Ureter (tissue), 1 donor: Measurements from ENCODE around the gene SLC25A13. TPM values are rescaled to one million over a fixed set of nuclear protein-coding genes. Genes with fewer than 3 reads are reported as not detected.

Experiments
- DNase-seq: peaks from one replicate; pipeline ENCODE4 v3.0.0-alpha.2; 2020; ENCODE audit warnings: low spot score
- total RNA-seq: library from RNA; stranded (reverse); gene quantifications from one replicate; pipeline ENCODE4 v1.2.4, GENCODE V29; 2023
- donor health status: DM: yes; HTN: yes; CAD: no.

The SLC25A13 gene
- total RNA-seq, 1 donor from 2014 or later, result 40.6 TPM

DNA sequence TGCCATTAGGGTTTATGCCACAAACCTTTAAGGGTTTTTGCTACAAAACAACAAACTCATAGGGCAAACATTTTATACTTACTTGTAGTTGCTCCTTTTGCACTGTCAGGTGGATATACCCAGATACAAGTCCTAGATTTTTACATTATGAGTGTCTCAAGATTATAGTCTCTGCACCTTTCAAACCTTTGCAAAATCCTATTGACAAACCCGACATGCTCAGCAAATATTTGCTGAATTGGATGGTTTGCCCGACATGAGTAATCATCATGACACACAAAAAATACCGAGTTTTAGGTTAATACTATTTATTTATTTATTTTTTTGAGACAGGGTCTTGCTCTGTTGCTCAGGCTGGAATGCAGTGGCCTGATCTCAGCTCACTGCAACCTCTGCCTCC is 117.3 kb downstream of the SLC25A13 start:
- no peak for DNase-seq

DNA sequence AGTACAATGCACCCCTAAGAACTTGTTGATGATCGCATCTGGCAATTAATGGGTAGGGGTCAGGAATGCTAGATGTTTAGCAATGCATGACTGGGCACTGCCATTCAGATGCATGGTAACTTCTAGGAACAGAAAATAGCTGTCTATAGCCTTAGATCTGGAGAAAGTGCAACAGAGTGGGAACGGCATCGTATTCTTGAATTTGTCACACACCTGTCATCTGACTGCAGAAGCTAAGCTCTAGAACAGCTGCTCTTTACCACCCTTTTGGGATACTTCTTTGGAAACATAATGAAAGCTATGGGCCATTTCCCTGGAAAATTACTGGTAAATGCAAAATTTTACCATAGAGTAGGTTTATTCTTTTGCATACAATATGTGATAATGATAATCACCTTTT is 118.1 kb downstream of the SLC25A13 start:
- DNase-seq, result no peak

DNA sequence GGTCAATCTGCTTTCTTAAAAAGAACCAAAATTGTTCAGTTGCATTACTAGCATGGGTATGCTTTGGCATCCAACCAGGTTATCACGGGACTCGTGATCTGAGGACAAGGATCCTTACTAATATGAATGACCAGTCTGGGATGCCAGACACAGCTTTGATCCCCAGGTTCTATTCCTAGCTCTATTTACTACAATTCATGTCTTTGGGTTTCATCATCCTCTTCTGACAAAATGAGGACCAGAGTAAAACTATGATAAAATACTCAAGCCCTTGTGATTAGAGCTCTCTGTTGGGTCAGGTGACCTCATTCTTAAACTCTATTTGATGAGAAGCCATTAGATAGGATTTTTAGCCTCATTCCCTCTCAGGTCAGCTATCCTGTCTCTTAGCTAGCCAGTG is 119.8 kb downstream of the SLC25A13 start:
- DNase-seq, result no peak

DNA sequence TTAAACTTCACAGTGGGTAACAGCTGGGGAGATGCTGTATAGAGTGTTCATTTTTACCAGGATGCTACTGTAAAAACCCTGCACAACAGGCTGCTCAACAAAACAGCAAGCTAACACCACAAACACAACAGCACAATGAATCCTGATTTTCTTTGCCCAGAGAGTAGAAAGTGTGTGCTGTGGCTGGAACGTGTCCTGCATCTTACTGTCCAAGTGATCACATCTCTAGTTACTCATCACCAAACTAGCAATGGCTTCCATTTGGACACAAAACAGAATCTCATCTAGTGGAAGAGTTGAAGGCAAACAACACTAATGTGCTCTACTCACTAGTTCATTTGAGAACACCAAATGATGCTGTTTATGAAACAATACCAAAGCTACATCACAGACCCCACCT is 121.2 kb downstream of the SLC25A13 start:
- no peak for DNase-seq

DNA sequence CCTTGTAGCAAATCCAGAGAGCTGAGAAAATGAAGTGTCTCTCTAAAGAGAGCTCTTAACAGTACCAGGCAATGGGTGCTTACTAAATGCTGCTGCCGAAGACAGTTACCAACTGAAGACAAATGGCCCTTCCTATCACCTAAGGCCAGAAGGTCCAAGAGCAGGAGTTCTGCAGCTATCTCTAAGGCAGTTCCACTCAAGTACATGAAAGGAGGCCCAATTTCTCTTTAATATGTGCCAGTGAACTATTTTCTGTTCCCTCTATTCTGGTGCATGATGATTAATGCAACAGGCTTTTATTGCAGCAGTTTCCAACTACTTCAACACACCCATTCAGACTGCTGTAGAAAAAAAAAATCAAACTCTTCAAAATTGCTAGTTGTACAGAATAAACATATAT is 122.5 kb downstream of the SLC25A13 start:
- no peak for DNase-seq

DNA sequence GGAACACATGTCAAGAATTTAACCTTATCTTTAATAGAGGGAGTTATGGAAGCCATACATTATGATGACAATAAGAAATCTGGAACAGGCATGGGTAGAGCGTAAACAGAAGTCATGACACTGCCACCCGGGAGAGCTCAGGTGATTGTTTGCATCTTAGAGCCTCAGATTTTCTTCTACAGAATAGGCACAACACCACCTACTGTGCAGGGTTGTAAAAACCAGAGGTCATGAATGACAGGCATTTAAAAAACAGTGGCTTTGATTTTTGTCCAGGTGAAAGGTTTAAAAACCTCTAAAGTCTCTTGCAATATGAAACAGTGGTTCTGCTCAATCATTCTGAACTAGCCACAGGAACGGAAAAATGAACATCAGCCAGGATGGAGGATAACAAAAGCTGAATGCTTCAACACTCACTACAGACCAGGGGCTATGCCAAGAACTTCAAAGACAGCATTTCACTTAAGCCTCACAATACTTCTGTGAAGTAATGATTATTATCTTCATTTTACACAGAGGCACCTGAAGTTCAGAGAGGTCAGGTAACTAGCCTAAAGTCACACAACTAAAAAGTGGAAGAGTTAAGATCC is 123.8 kb downstream of the SLC25A13 start:
- DNase-seq, result no peak

DNA sequence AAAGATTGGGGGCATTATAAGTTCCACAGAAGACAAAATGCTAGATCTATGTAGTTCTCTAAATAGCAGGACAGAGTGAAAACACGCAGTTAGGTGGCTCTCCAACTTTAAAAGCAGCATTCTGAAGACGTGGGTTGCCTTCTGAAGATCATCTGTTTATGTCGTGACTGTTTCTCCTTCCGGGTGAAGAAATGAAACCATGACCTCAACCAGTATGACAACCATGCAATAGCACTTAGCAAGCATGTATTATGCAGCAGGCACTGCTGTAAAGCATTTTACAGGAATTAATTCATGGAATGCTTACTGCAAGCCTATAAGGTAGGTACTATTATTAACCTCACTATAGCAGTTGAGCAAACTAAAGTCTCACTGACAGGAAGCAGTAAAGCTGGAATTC is 125.2 kb downstream of the SLC25A13 start:
- DNase-seq, result no peak

DNA sequence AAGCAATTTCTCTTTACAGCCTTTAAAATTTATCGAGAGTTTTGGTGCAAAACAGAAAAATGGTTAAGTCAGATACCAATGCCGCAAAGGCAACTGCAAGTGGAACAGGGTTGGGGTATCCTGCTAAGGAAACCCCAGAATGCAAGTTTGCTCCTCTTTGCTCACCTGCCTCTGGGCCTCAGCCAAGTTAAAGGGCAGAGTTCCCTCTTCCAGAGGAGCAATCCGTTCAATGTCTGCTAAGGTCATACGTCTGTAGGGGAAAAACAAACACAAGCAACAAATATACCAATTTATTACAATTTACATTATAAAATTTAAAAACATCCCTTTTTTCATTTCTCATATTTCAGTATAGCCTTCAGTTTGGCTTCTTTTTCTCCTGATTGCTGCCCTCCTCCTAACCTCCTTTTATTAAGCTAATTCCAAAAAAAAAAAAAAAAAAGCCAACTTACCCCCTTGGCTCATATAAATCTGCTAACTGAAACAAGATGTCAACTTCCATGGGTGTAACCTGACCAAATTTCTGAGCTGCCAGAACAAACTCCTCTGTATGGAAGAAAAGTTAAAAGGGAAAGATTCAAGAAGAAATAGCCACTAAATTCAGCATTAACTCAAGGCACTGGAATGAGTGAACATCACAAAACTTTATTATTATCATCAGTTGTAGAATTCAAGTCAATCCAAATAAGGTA is 132.6 kb downstream of the SLC25A13 start:
- DNase-seq, result no peak

DNA sequence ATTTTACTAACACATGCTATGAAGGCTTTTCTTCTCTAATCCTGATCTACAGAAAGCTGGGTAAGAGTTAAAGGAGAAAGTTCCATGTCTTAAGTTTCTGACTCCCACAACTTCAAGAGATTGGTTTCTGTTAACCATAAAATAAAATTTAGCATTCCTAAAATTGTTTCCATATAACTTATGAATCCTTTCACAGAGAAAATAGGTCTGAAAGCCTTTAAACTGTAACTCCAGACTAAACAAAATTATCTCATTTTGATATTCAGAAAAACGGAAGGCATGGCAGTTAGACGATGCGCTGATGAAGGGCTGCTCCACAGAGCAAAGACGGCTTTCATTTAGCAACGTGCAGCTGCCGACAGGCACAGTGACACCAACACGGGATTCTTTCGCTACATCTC is 133.3 kb downstream of the SLC25A13 start:
- no peak for DNase-seq

DNA sequence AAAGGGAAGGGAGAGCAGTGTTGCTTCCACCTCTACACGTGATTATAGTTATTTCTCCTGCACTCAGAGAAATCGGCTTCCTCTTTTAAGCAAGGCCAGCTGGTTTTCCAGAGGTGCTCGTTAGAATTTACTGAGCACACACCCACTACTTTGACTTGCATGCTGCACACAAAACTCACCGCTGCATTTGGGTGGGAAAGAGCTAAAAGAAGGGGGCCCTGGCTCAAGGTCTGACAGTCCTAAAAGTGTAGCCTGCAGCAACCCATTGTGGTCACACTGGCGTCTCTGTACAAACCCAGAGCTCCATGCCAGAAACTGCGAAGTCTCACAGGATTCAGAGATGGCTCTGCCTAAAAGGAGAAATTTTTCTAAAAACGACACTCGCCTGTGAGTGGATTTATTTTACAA is 133.7 kb downstream of the SLC25A13 start:
- DNase-seq, result no peak

DNA sequence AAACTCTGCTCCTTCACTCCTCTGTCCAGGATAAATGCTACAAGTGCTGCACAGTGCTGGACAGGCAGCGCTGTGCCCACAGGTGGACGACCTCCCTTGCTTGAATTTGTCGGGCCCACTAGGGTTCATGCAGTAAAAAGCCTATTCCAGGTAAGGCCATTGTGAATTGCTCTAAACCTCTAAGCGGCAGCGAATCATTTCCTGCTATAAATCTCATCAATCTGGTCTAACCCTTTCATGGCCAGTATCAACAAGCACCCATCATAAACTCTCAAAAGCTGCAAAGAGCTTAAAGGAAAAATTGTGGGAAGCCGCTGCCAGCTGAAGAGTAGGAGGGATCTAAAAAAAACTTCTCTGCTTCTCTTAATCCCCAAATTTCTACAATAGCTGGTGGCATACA is 134.2 kb downstream of the SLC25A13 start:
- DNase-seq, result no peak

DNA sequence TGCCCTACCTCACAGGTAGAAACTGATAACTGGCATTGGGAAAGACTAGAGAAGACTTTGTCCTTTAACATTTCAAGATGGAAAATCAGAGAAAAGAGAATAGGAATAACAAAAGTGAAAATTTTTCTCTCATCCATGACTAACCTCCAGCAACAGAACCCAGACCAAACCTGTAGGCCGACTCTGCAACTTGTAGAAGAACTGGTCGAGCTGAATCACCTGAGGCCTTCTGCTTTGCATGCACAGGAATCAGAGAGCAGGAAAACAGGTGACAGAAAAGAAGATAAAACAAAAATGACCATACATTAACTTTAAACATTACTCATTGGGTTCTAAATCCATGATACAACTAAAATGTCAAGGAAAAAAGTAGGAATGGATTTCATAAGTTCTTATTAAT is 137.1 kb downstream of the SLC25A13 start:
- no peak for DNase-seq

DNA sequence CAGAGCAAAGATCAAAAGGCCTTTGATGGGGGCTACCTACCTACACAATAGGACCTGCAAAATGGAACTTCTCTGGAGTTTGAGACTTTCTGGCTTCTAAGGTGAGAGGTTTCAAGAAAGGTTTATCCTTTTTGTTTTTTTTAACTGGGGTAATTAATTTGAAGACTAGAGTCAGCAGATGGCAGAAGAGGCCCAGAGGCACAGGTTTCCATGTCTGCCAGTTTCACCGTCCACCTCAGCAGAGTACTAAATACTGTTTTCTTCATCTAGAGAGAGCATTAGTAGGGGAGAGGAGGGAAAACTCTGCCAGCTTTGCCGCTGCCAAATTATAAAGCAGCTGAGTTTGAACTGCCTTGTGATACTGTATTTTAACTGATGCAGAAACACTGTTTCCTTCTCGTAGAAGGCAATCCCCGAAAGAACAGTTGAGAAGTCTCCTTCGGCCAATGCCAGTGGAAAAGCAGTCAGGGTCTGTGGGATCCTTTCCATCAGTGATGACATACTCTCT is 138.7 kb downstream of the SLC25A13 start:
- no peak for DNase-seq

DNA sequence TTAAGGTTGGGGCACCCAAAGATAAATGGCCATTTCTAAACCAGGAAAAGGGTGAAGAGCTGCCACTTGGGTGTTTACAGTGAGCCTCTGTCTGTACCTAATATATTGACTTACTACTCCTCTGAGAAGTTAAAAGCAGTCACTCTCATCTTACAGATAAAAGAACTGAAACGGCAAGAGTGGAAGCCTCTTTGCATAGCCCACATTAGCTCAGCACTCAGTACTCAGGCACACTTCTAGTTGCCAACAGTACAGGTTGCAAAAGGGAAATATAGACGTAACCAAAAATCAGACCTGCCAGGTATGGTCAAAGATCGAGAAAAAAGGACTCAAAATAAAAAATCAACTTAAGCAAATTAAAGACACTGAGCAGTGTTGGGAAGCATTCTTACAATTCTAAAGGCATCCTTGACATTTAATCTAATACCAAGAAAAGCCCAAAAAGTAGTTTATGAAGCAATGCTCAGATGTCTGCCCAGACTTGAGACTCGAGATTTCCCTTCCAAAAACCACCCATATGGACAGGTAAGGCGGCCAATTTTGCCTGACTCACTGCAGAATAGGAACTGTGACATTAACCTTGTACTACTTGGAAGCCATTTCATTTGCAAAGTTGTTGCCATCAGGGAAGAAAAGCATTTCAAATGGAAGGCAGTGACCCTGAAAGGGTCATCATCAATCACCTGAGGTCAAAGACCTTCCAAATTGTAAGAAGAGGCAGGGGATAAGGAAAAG is 139.3 kb downstream of the SLC25A13 start:
- DNase-seq, result no peak

DNA sequence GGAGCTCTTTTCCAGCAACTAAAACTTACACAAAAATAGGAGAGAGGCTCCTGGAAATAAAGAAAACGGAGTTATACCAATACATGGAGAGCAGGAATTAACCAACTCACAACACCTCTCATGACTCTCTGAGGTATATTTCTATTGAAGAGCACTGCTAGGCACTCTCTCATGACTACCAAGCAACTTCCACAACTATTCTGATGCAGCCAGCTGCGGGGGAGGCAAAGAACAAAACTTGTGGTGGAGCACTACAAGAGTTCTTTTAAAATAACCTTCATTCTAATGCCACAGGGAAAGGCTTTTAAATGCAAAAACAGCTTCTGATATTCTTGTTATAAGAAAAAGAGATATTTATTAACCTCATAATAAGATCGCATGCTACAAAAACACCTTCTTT is 140.7 kb downstream of the SLC25A13 start:
- no peak for DNase-seq

DNA sequence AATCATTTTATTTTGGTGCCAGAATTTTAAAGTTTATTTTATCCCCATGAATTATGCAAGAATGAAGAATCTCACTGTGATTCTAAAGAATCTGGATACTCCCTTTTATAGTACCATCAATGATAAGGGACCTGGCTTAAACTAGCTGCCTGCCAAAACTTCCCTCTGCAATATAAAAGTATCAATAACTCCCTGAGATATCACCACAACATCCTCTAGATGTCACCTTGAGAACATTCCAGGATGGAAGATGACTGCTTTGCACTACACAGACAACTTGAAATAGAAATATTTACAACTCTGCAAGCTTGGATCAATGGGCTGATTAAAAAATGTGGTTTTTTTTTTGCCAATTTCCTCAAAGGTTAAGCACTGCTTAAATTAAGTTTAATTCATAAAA is 142.1 kb downstream of the SLC25A13 start:
- no peak for DNase-seq

DNA sequence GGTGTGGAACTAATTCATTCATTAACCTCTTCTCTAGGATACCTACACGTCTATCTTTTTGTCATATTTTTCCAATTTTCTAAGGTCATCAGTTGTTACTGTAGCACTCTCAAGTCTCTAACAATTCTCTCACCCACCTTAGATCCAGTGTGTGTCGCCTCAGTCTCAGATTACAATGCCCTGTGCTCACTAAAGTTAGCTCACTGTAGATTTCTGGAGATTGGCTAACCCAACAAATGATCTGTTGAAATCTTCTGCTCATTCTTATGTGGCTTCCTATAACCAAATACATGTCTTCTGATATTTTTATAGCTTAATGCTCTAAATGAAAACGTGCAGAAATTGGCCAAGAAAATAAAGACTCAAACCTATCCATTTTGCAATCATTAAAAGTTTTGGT is 142.6 kb downstream of the SLC25A13 start:
- DNase-seq, result no peak

DNA sequence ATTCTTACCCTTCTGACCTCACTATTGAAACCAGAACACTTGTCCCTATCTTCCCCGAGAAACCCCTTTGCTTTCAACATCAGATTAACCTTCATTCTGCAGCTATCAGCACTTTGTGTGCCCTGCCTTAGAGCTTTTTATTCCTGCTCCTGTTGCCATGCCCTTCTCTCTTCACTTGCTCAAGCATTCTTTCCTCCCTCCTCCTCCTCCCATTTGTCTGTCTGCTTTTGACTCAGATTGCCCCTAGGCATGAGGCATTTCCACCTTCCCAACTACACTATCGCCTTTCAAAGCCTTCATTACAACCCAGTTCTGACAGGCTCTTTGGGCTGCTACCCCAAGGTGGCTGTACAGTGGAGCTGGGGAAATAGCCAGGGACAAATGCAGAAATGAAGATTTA is 143.3 kb downstream of the SLC25A13 start:
- no peak for DNase-seq

DNA sequence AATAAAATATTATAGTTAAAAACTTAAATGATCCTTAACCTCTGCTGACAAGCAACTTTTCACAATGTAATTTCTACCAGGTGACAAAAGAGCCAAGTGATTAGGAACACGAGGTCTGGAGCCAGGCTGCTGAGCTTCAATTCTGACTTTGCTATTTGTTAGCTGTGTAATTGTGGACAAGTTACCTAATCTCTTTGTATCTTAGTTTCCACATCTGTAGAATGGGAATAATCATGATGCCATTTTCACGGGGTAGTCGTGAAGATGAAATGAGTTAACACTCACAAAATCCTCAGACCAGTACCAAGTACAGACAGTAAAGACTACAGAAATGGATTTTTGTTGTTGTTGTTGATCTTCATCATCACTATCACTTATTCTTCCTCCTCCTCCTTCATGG is 144.5 kb downstream of the SLC25A13 start:
- DNase-seq, result no peak

DNA sequence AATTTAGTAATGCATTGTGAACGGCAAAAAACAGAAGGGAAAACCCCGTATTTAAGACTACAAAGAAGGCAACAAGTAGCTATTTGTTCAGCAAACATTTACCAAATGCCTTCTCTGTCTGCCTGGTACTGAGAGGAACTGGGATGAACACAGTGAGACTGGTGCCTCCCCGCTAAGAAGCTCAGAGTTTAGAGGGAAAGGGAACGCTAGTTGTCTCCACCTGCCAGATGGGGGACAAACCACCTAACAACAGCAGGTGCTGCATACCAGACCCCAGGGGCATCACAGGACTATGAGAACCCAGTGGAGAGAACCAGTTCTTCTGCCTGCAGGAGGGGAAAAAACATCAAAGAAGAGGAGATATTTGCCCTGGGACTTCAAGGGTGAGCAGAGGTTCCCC is 147.1 kb downstream of the SLC25A13 start:
- no peak for DNase-seq

DNA sequence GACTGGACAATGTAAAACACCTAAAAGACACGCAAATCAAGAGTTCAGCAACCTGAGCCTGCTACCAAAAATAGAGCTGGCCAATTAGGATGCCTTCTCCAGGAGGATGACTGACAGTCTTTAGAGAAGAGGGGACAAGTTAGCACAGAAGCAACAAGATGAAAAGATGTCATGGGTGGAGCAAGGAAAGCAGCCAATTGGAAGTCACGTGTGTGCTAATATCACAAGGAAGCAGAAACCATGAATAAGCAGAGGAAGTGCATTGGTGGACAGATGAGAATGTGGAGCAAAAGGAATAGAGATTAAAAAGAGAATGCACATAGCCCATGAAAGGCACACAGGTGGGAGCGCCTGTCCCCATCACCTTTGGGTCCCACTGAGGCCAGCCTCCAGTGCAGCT is 148.1 kb downstream of the SLC25A13 start:
- no peak for DNase-seq

DNA sequence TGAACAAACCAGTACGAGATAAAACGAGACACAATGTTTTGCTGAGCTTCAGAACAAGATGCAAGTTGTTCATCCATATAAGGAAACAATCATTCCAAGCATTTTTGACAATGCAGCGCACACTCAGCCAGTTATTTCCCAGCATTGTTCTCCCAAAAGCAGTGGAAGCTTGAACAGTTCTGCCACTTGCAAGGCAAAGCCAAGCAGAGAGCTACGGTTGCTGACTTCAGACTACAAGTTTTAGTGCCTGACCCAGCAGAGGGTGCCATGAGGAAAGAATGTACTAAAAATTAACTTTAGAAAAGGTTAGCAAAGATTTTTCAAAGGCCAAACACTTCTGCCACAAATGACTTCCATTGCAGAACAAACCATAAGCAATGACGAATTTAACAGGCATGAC is 152.5 kb downstream of the SLC25A13 start:
- no peak for DNase-seq

DNA sequence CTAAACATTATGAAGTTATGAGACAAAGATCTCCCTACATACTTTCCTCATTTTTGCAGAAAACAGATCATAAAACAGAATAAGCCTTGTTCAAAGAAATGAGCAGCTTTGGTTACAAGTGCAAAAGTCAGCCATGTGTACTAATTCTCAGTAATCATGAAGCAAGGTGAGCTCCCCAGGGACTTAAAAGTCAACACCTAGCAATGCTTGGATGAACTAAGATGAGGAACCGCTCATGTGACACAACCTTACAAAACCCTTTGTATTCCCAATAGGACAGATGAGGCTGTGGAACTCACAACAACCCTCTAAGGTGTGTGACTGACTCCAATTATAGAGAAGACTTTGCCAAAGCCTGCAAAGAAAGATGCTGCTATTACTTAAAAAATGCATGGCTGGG is 154.5 kb downstream of the SLC25A13 start:
- DNase-seq, result no peak
